ENCODE data around the gene MIDN. TPM values are rescaled to one million over a fixed set of nuclear protein-coding genes. Genes with fewer than 3 reads are reported as not detected.
A peak's percentile ranks its signal among the peaks of the same experiment; 100 is the strongest.

MIDN gene
- polyA plus RNA-seq, 2 of the 4 experiments (the other 2 are of a cell fraction): 9.1 to 31.4 TPM

- DNase-seq (ENCODE audit: low read depth in 1 of 2, low spot score in 1 of 2): no peak
These were observed 12.5 kb upstream of the MIDN start for GRCh38 chr19:1235625-1236538.

GRCh38 chr19:1236576-1236975 is 11.8 kb upstream of the MIDN start:
- no peaks in the 10 kb centered on the region for H3K9me3 ChIP-seq
- H3K27ac ChIP-seq: peak overlapping the region; percentile 78 to 97
- POLR2A ChIA-PET: no interaction called here
- peaks cover 36% of the 10 kb centered on the region for H3K4me1 ChIP-seq
- WGBS (ENCODE audit: missing lambda C conversion rate): 16% methylated on average over 5 of the region's 42 CpGs
- FAIRE-seq (no peak), ATAC-seq (no peak), DNase-seq (ENCODE audit: low read depth in 1 of 2, low spot score in 1 of 2) (no peak)
- peak overlapping the region; percentile 63 for H3K4me3 ChIP-seq
- no peak for TF ChIP-seq PHF8 (IDR thresholded peaks at IDR 0.05; ENCODE audit: borderline replicate concordance, low read depth)
- TF ChIP-seq, protein P1, sequence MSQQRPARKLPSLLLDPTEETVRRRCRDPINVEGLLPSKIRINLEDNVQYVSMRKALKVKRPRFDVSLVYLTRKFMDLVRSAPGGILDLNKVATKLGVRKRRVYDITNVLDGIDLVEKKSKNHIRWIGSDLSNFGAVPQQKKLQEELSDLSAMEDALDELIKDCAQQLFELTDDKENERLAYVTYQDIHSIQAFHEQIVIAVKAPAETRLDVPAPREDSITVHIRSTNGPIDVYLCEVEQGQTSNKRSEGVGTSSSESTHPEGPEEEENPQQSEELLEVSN (IDR thresholded peaks at IDR 0.05; ENCODE audit: borderline replicate concordance, low read depth): no peak
- no peak for TF ChIP-seq MYC (IDR thresholded peaks at IDR 0.05; ENCODE audit: borderline replicate concordance, low read length)
- no peak for TF ChIP-seq EP300 (IDR thresholded peaks at IDR 0.05)
- TF ChIP-seq HMGXB4 (CRISPR knock-in tag; IDR thresholded peaks at IDR 0.05; ENCODE audit: borderline replicate concordance): no peak
- no peak for TF ChIP-seq HOXB5 (CRISPR knock-in tag; IDR thresholded peaks at IDR 0.05)
- TF ChIP-seq ELK1 (IDR thresholded peaks at IDR 0.05; ENCODE audit: low read depth, low read length): no peak
- TF ChIP-seq, protein P2, sequence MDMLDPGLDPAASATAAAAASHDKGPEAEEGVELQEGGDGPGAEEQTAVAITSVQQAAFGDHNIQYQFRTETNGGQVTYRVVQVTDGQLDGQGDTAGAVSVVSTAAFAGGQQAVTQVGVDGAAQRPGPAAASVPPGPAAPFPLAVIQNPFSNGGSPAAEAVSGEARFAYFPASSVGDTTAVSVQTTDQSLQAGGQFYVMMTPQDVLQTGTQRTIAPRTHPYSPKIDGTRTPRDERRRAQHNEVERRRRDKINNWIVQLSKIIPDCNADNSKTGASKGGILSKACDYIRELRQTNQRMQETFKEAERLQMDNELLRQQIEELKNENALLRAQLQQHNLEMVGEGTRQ (IDR thresholded peaks at IDR 0.05): no peak
- CTCF ChIA-PET: interaction anchor here (1.0 to 1.3 kb wide), 3 partner anchors 14 to 30 kb away, joined by 3 to 7 read pairs (median 3); no protein-coding TSS in a partner anchor
- H3K4me2 ChIP-seq: peak overlapping the region; percentile 95

More at GRCh38 chr19:1235625-1236538, 12.5 kb upstream of the MIDN start:
- peak overlapping the region; percentile 95 for H3K4me2 ChIP-seq
- POLR2A ChIA-PET: no interaction called here
- FAIRE-seq (no peak), ATAC-seq (peak in 1 of 2 experiments; percentile 25; a peak in 3 of 6 replicates)
- peak overlapping the region; percentile 63; the same call in 2 of the 3 replicates for H3K4me3 ChIP-seq
- no peak for TF ChIP-seq RCOR1 (IDR thresholded peaks at IDR 0.05; ENCODE audit: low read depth, low read length)
- TF ChIP-seq, protein P3, sequence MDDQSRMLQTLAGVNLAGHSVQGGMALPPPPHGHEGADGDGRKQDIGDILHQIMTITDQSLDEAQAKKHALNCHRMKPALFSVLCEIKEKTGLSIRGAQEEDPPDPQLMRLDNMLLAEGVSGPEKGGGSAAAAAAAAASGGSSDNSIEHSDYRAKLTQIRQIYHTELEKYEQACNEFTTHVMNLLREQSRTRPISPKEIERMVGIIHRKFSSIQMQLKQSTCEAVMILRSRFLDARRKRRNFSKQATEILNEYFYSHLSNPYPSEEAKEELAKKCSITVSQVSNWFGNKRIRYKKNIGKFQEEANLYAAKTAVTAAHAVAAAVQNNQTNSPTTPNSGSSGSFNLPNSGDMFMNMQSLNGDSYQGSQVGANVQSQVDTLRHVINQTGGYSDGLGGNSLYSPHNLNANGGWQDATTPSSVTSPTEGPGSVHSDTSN (IDR thresholded peaks at IDR 0.05): no peak
- TF ChIP-seq MAFK (IDR thresholded peaks at IDR 0.05; ENCODE audit: partially characterized antibody): no peak
- TF ChIP-seq KDM1A (IDR thresholded peaks at IDR 0.05; ENCODE audit: low read depth): no peak
- no peak for TF ChIP-seq RAD21 (conservative IDR thresholded peaks at IDR 0.05 in 1 of 2, IDR thresholded peaks at IDR 0.05 in 1 of 2)
- no peak for TF ChIP-seq RARB (CRISPR knock-in tag; IDR thresholded peaks at IDR 0.05)
- TF ChIP-seq, protein P4, sequence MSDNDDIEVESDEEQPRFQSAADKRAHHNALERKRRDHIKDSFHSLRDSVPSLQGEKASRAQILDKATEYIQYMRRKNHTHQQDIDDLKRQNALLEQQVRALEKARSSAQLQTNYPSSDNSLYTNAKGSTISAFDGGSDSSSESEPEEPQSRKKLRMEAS (IDR thresholded peaks at IDR 0.05): no peak
- no peaks in the 10 kb centered on the region for H3K9me3 ChIP-seq
- H3K4me1 ChIP-seq: peaks cover 32% of the 10 kb centered on the region
- peak overlapping the region in 1 of 2 experiments; percentile 97; a peak in 3 of 6 replicates for H3K27ac ChIP-seq
- CTCF ChIA-PET: interaction anchor here (0.9 to 4.2 kb wide), 5 partner anchors 13 to 122 kb away, joined by 3 to 26 read pairs (median 4); no protein-coding TSS in a partner anchor
- 90% methylated on average over 18 of the region's 39 CpGs for WGBS (ENCODE audit: missing lambda C conversion rate)

Measured in A549 (cell line).